GM12878 (cell line): ENCODE data around the gene HOXD10.

Source experiments
- CEBPZ ChIP-seq: fragments of 150-350 bp; IDR thresholded peaks from 2 replicates; pipeline ENCODE4 v1.6.1; 2016; ENCODE audit warnings: low read depth, low read length
- HDAC6 ChIP-seq: fragments of 200-600 bp; sonication (generic); IDR thresholded peaks from one replicate; pipeline ENCODE4 v1.8.0; 2017; ENCODE audit warnings: antibody characterized with exemption; ENCODE audit not compliant: unreplicated experiment
- NFIC ChIP-seq: IDR thresholded peaks from 2 replicates; pipeline ENCODE4 v1.6.1; 2012; ENCODE audit warnings: low read depth, mild to moderate bottlenecking, inconsistent platforms, low read length, moderate library complexity
- RAD21 ChIP-seq: IDR thresholded peaks from 2 replicates; pipeline ENCODE4 v1.6.1; 2011; ENCODE audit warnings: mild to moderate bottlenecking, low read depth, low read length, moderate library complexity; ENCODE audit not compliant: insufficient read depth
- TF ChIP-seq, protein P1 (sequence below): IDR thresholded peaks from 2 replicates; pipeline ENCODE4 v1.6.1; 2011; ENCODE audit warnings: mild to moderate bottlenecking, low read depth, low read length, moderate library complexity; ENCODE audit not compliant: insufficient replicate concordance

DNA sequence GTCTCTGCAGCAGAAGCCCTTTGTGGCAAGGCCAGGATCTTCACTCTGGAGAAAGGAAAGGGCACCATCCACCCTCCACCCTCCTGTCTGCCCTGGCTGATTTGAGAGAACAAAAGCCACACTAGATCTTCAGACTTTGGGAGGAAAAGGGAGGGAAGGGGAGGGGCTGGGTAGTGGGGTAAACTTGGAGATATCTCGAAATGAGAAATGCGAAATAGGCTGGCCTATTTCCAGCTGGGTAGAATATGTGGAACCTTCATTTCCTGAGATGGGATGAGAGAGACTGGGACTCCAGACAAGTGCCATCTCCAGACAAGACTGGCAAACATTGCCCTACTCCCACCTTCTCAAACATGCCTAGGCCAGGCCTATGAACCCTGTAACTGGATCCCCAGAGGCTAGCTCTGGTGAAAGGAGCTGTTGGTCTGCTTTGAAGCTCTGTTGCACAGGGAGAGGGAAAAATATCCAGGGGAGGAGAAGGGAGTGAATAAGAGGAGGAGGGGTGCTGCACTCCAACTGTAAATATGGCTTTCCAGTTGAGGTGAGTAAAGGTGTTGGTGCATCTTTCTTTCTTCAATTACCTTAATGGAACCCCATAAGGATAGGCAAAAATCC lies 15.3 kb upstream of the HOXD10 start:
- TF ChIP-seq RAD21 (no peak), NFIC (no peak), HDAC6 (no peak), CEBPZ (no peak)
- TF ChIP-seq, protein P1, sequence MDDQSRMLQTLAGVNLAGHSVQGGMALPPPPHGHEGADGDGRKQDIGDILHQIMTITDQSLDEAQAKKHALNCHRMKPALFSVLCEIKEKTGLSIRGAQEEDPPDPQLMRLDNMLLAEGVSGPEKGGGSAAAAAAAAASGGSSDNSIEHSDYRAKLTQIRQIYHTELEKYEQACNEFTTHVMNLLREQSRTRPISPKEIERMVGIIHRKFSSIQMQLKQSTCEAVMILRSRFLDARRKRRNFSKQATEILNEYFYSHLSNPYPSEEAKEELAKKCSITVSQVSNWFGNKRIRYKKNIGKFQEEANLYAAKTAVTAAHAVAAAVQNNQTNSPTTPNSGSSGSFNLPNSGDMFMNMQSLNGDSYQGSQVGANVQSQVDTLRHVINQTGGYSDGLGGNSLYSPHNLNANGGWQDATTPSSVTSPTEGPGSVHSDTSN: no peak
